22Rv1 (cell line): Measurements from ENCODE around the gene KIF1C.

ENCODE experiments used
- CTCF ChIP-seq: fragments of 450-650 bp; IDR thresholded peaks from 2 replicates; pipeline ENCODE4 v1.5.1; 2017; ENCODE audit warnings: mild to moderate bottlenecking
- ZFX ChIP-seq: fragments of 450-650 bp; IDR thresholded peaks from 2 replicates; pipeline ENCODE4 v1.6.1; 2017; ENCODE audit warnings: antibody characterized with exemption, borderline replicate concordance

DNA sequence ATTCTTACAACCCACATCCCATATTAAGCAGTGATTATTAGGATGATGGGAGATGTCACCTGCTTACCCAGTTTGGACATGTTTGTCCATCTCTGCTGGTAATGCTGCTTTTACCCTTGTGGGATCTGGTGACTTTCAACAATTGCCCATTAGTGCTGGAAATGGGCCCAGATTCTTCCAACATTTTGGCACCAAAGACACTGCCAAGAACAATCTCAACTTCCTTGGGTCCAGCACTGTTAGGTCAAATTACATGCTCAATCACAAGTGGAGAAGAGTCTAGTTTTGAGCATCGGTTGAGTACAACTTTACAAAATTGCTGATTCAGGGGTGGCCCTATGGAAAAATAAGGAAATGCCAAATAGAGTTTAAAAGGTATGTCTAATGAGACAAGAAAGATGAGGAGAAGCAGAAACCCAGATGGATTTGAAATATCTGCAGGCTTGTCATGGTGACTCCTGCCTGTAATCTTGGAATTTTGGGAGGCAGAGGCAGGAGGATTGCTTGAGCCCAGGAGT lies 67.5 kb downstream of the KIF1C start:
- TF ChIP-seq ZFX (no peak), CTCF (no peak)
